Parathyroid adenoma (tissue), 2 donors: ENCODE results near the gene GJD4.

ENCODE experiments used
- H2AFZ ChIP-seq: fragments of 300-600 bp; sonication (generic); one replicate; pipeline ENCODE4 v1.7.0; 2017; ENCODE audit warnings: antibody characterized with exemption, mild to moderate bottlenecking
- H3K27ac ChIP-seq: fragments of 300-600 bp; sonication (generic); one replicate; pipeline ENCODE4 v1.7.0; 2017
- H3K27me3 ChIP-seq: fragments of 300-600 bp; sonication (generic); one replicate; pipeline ENCODE4 v1.7.0; 2017; ENCODE audit warnings: low read length; ENCODE audit not compliant: control insufficient read depth, insufficient read depth
- H3K36me3 ChIP-seq: fragments of 300-600 bp; sonication (generic); one replicate; pipeline ENCODE4 v1.7.0; 2017; ENCODE audit warnings: low read length; ENCODE audit not compliant: control insufficient read depth, insufficient read depth
- H3K4me1 ChIP-seq: fragments of 300-600 bp; sonication (generic); one replicate; pipeline ENCODE4 v1.7.0; 2017; ENCODE audit warnings: control low read depth
- H3K4me2 ChIP-seq: fragments of 300-600 bp; sonication (generic); one replicate; pipeline ENCODE4 v1.7.0; 2017; ENCODE audit warnings: low read length
- H3K4me3 ChIP-seq: fragments of 300-600 bp; sonication (generic); one replicate; pipeline ENCODE4 v1.7.0; 2017; ENCODE audit warnings: low read depth, low read length
- H3K79me2 ChIP-seq: fragments of 300-600 bp; sonication (generic); one replicate; pipeline ENCODE4 v1.7.0; 2017; ENCODE audit warnings: control low read depth
- H3K9ac ChIP-seq: fragments of 300-600 bp; sonication (generic); one replicate; pipeline ENCODE4 v1.7.0; 2017; ENCODE audit warnings: mild to moderate bottlenecking
- H3K9me3 ChIP-seq: fragments of 300-600 bp; sonication (generic); one replicate; pipeline ENCODE4 v1.7.0; 2017; ENCODE audit warnings: low read length; ENCODE audit not compliant: control insufficient read depth
- TF ChIP-seq, protein P1 (sequence below): fragments of 300-600 bp; sonication (generic); IDR thresholded peaks from one replicate; pipeline ENCODE4 v1.7.0; 2017; ENCODE audit warnings: antibody characterized with exemption, mild to moderate bottlenecking
- donor health status: primary hyperparathyroidism.

The GJD4 gene

DNA sequence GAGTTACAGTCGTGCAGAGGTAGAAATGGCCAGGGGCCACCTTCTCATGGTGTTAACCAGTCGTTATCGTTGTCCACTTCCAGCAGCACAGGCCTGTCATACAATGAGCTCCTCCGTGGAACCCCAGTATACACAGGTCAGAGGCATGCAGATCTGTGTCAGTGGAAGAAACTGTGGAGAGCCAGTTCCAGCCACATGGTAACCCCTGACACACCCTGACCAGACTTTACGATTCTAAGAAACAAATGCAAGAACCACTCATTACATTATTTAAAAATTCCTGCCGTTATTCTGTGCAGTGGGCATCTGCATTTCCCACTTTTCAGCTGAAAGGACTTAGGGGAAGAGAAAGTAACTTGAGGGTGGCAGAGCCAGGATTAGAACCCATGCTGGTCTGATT is 23.5 kb upstream of the GJD4 start:
- H3K36me3 ChIP-seq = no peaks in the 10 kb centered on the region
- H3K27me3 ChIP-seq = no peaks in the 10 kb centered on the region
- no peak overlapping the region for H2AFZ ChIP-seq
- no peak overlapping the region for H3K4me3 ChIP-seq
- H3K27ac ChIP-seq = no peak overlapping the region
- TF ChIP-seq, protein P1, sequence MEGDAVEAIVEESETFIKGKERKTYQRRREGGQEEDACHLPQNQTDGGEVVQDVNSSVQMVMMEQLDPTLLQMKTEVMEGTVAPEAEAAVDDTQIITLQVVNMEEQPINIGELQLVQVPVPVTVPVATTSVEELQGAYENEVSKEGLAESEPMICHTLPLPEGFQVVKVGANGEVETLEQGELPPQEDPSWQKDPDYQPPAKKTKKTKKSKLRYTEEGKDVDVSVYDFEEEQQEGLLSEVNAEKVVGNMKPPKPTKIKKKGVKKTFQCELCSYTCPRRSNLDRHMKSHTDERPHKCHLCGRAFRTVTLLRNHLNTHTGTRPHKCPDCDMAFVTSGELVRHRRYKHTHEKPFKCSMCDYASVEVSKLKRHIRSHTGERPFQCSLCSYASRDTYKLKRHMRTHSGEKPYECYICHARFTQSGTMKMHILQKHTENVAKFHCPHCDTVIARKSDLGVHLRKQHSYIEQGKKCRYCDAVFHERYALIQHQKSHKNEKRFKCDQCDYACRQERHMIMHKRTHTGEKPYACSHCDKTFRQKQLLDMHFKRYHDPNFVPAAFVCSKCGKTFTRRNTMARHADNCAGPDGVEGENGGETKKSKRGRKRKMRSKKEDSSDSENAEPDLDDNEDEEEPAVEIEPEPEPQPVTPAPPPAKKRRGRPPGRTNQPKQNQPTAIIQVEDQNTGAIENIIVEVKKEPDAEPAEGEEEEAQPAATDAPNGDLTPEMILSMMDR = no peak
- no peak overlapping the region for H3K4me2 ChIP-seq
- no peaks in the 10 kb centered on the region for H3K9me3 ChIP-seq
- no peak overlapping the region for H3K9ac ChIP-seq
- H3K4me1 ChIP-seq = peaks cover 16% of the 10 kb centered on the region
- H3K79me2 ChIP-seq = no peaks in the 10 kb centered on the region

DNA sequence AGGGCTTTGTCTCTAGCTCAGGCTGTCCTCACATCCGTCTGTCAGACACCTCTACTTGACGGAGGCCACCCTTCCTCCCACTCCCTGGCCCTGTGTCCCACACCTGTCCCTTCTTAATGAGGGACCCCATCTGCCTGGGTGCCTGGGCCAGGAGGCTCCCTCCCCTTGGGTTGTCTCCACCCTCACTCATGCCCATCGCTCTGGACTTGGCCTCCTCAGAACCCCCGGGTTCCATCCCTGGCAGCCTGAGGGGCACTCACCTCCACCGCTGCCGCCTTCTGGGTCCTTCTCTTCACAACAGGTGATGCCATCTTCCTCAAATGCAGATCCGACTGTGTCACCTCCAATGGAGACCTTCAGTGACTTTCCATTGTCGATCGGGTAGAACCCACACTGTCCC is 20.2 kb upstream of the GJD4 start:
- Histone ChIP-seq H3K27me3 (no peaks in the 10 kb centered on the region), H3K36me3 (no peaks in the 10 kb centered on the region), H3K4me2 (no peak overlapping the region), H3K4me3 (no peak overlapping the region), H3K9me3 (no peaks in the 10 kb centered on the region), H3K4me1 (no peaks in the 10 kb centered on the region), H3K79me2 (no peaks in the 10 kb centered on the region), H2AFZ (no peak overlapping the region), H3K9ac (no peak overlapping the region), H3K27ac (no peak overlapping the region)
- TF ChIP-seq, protein P1 = no peak

DNA sequence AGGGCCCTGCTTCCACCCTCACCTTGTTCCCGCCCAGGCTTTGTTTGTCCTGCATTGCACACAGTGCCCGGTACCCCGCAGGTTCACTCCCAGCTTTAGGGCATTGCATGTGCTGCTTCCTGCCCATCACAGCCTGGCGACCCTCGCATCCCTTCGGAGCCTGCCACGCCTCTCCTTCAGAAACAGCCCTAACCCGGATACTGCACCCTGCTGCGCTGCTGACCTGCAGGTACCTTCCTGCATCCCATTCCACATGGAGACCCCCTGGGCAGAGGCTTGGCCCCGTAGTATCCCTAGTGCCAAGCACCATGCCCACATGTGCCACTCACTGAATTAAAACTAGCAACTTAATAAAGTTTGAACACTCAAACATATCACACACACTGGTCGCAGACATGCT is 19.8 kb upstream of the GJD4 start:
- Histone ChIP-seq H3K79me2 (no peaks in the 10 kb centered on the region), H3K9me3 (no peaks in the 10 kb centered on the region), H3K9ac (no peak overlapping the region), H3K4me2 (no peak overlapping the region), H3K4me1 (no peaks in the 10 kb centered on the region), H2AFZ (no peak overlapping the region), H3K4me3 (no peak overlapping the region), H3K27ac (no peak overlapping the region), H3K27me3 (no peaks in the 10 kb centered on the region), H3K36me3 (no peaks in the 10 kb centered on the region)
- TF ChIP-seq, protein P1 = no peak

DNA sequence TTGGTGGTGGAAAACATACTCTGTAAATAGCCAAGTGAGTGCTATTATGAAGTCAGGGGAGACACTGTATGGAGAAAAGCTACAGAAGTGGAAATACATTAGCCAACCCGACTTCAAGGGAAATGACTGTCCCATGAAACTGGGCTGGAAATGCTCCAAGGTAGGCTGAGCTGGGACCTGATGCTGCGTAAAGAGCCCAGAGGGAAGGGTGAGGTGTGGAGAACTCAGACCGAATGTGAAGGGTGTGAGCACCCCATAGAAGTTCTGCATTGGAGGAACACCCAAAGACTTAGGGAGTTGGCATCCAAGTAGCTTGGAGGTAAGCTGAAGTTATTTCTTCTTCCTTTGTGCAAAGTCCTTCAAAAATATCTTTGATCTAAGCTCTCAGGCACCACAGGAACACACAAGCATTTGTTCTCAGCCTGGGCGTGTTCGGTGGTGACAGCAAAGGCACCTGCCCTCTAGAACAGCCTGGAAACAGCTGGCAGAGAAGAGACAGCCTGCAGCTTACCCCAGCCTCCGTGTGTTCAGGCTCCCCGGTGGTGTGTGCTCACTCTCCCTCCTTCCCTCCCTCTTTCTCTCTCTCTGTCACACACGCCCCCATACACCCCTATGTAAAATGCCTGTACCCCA is 19.1 kb upstream of the GJD4 start:
- TF ChIP-seq, protein P1 = no peak
- Histone ChIP-seq H3K27ac (no peak overlapping the region), H3K9ac (no peak overlapping the region), H2AFZ (no peak overlapping the region), H3K9me3 (no peaks in the 10 kb centered on the region), H3K36me3 (no peaks in the 10 kb centered on the region), H3K79me2 (no peaks in the 10 kb centered on the region), H3K4me3 (no peak overlapping the region), H3K4me1 (no peaks in the 10 kb centered on the region), H3K4me2 (no peak overlapping the region), H3K27me3 (no peaks in the 10 kb centered on the region)

DNA sequence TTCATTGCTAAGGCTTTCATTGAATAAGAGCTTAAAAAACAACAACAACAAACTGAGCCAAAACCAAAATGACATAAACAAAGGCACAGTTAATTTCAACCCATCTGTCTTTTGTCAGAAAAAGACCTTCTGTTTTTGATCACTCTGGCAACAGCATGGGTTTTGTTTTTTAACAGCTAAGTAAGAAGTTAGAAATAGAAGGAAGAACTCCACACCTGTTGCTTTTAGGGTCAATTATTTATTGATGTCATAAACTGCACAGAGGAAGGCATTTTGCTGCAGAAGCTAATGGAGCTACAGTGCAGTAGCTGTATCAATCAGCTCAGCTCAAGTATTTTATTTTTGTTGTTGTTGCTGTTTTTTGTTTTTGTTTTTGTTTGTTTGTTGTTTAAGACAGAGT is 16.3 kb upstream of the GJD4 start:
- H3K4me1 ChIP-seq = no peaks in the 10 kb centered on the region

More for the DNA sequence above, 16.3 kb upstream of the GJD4 start:
- Histone ChIP-seq H3K79me2 (no peaks in the 10 kb centered on the region), H3K9ac (no peak overlapping the region), H3K4me3 (no peak overlapping the region), H3K36me3 (no peaks in the 10 kb centered on the region), H3K27ac (no peak overlapping the region), H3K27me3 (no peaks in the 10 kb centered on the region), H2AFZ (no peak overlapping the region), H3K4me2 (no peak overlapping the region), H3K9me3 (no peaks in the 10 kb centered on the region)
- TF ChIP-seq, protein P1 = no peak
